HFF-Myc (cell line): ENCODE measurements around the gene DCLK2.

ENCODE experiments used
- DNase-seq: peaks from one replicate; pipeline ENCODE4 v3.0.0-alpha.2; 2011; ENCODE audit warnings: low read depth; ENCODE audit errors: extremely low read depth
- H3K4me3 ChIP-seq: replicated peaks from 2 replicates; pipeline ENCODE4 v1.5.1; 2011; ENCODE audit warnings: low read depth, mild to moderate bottlenecking, control low read depth, low read length
- CTCF ChIP-seq: IDR thresholded peaks from 2 replicates; pipeline ENCODE4 v1.5.1; 2012; ENCODE audit warnings: mild to moderate bottlenecking, low read depth, low read length, control low read depth; ENCODE audit errors: missing control alignments

The DCLK2 gene

GRCh38 chr4:150078579-150079080, 385 bp downstream of the DCLK2 start:
- TF ChIP-seq CTCF: no peak
- no peak for DNase-seq
- H3K4me3 ChIP-seq: peak overlapping the region; percentile 81

GRCh38 chr4:150079081-150079581, 886 bp downstream of the DCLK2 start:
- H3K4me3 ChIP-seq: peak overlapping the region; percentile 81
- no peak for DNase-seq
- TF ChIP-seq CTCF: no peak

- DNase-seq: peak; percentile 59
- TF ChIP-seq CTCF: no peak
- H3K4me3 ChIP-seq: peak overlapping the region; percentile 81
Observed at GRCh38 chr4:150080337-150080736, 2.1 kb downstream of the DCLK2 start.

GRCh38 chr4:150080875-150081274, 2.6 kb downstream of the DCLK2 start:
- DNase-seq: no peak
- H3K4me3 ChIP-seq: peak overlapping the region; percentile 81
- no peak for TF ChIP-seq CTCF

GRCh38 chr4:150082241-150082640, 4.0 kb downstream of the DCLK2 start:
- DNase-seq: no peak
- peak overlapping the region; percentile 81 for H3K4me3 ChIP-seq
- TF ChIP-seq CTCF: no peak

- DNase-seq: no peak
- no peak overlapping the region for H3K4me3 ChIP-seq
- TF ChIP-seq CTCF: no peak
Observed at GRCh38 chr4:150087006-150087405, 8.8 kb downstream of the DCLK2 start.

GRCh38 chr4:150089732-150090131, 11.5 kb downstream of the DCLK2 start:
- no peak for TF ChIP-seq CTCF
- DNase-seq: no peak
- no peak overlapping the region for H3K4me3 ChIP-seq
